HCT116 (cell line): Measurements from ENCODE around the gene SLC30A3. TPM values are rescaled to one million over a fixed set of nuclear protein-coding genes. Genes with fewer than 3 reads are reported as not detected.

Source experiments
- ATAC-seq: fragments of 200-7000 bp; cut with Tn5 transposase; 2 replicates; pipeline ENCODE4 v1.9.1; 2020; ENCODE audit warnings: mild to moderate bottlenecking, moderate library complexity
- BruUV-seq: library from RNA; stranded (reverse); fragments of 400-500 nt; replicated peaks from 2 replicates; lab custom pipeline; 2021; lab: Mats Ljungman, UMichigan
- CTCF ChIA-PET: fragments of 300-600 bp; sonication (Branson Sonifier 250); formaldehyde crosslinking; loops from one replicate; lab custom pipeline; 2021; ENCODE audit warnings: antibody characterized with exemption; lab: Charles Lee
- POLR2A ChIA-PET: fragments of 300-600, 350-600 bp; sonication (Branson Sonifier 250); formaldehyde crosslinking; loops from one replicate; lab custom pipeline; 2021; ENCODE audit warnings: antibody characterized with exemption; lab: Charles Lee
- RAD21 ChIA-PET, 2 experiments: fragments of 300-600 bp; sonication (Branson Sonifier 250); formaldehyde crosslinking; loops; one replicate each; lab custom pipeline; 2023; ENCODE audit warnings: low total read pairs in 2 of 2; ENCODE audit not compliant: uncharacterized antibody in 2 of 2, unreplicated experiment in 2 of 2, low non-redundant PET in 1 of 2; lab: Charles Lee
- DNase-seq: peaks from one replicate; pipeline ENCODE4 v3.0.0-alpha.2; 2010; ENCODE audit warnings: low read depth, low spot score
- H2AFZ ChIP-seq: fragments of 200-600 bp; shearing (Covaris generic), sonication (generic); 2 replicates; pipeline ENCODE4 v1.6.1; 2017; ENCODE audit warnings: low read depth, mixed run types, mixed read lengths, antibody characterized with exemption, low read length; ENCODE audit not compliant: poor library complexity, severe bottlenecking
- H3K27ac ChIP-seq: 2 replicates; pipeline ENCODE4 v1.5.1; 2012; ENCODE audit warnings: low read depth, low read length
- H3K27me3 ChIP-seq: fragments of 200-600 bp; sonication (generic); 2 replicates; pipeline ENCODE4 v1.6.1; 2016; ENCODE audit warnings: mixed run types, low read length, mixed read lengths; ENCODE audit not compliant: insufficient read depth
- H3K36me3 ChIP-seq, 2 experiments: fragments of 200-500 bp in 1 of 2; fragments of 200-600 bp in 1 of 2; sonication (Bioruptor generic) in 1 of 2; sonication (generic) in 1 of 2; 2 replicates each; pipeline versions ENCODE4 v1.5.1 to v1.6.1; 2014 to 2016; ENCODE audit warnings: low read length in 2 of 2, inconsistent platforms in 1 of 2, mixed read lengths in 1 of 2, mixed run types in 1 of 2; ENCODE audit not compliant: insufficient read depth in 2 of 2, control insufficient read depth in 1 of 2
- H3K4me1 ChIP-seq, 2 experiments: fragments of 200-600 bp in 1 of 2; sonication (generic) in 1 of 2; 2 replicates each; pipeline versions ENCODE4 v1.5.1 to v1.6.1; 2012 to 2017; ENCODE audit warnings: low read length in 2 of 2, inconsistent platforms in 1 of 2, mild to moderate bottlenecking in 1 of 2, mixed read lengths in 1 of 2, mixed run types in 1 of 2, moderate library complexity in 1 of 2; ENCODE audit not compliant: insufficient read depth in 2 of 2, control insufficient read depth in 1 of 2
- H3K4me2 ChIP-seq: fragments of 200-600 bp; sonication (generic); 2 replicates; pipeline ENCODE4 v1.6.1; 2017; ENCODE audit warnings: mixed run types, low read length, mixed read lengths
- H3K4me3 ChIP-seq, 2 experiments: fragments of 200-600 bp in 1 of 2; sonication (generic) in 1 of 2; replicated peaks in 1 of 2; 2 replicates each; pipeline ENCODE4 v1.5.1; 2011 to 2016; ENCODE audit warnings: low read length in 2 of 2, control low read depth in 1 of 2, low read depth in 1 of 2, mild to moderate bottlenecking in 1 of 2, mixed read lengths in 1 of 2, mixed run types in 1 of 2
- H3K79me2 ChIP-seq: fragments of 200-600 bp; sonication (generic); 2 replicates; pipeline ENCODE4 v1.6.1; 2017; ENCODE audit warnings: mild to moderate bottlenecking, mixed run types, low read length, moderate library complexity, mixed read lengths; ENCODE audit not compliant: insufficient read depth
- H3K9ac ChIP-seq: fragments of 200-600 bp; sonication (generic); 2 replicates; pipeline ENCODE4 v1.6.1; 2016; ENCODE audit warnings: low read length, mixed read lengths
- H3K9me2 ChIP-seq: fragments of 200-600 bp; sonication (generic), shearing (Covaris generic); 2 replicates; pipeline ENCODE4 v1.6.1; 2017; ENCODE audit warnings: mixed run types, mild to moderate bottlenecking, moderate library complexity; ENCODE audit not compliant: insufficient read depth
- H3K9me3 ChIP-seq, 2 experiments: fragments of 200-500 bp in 1 of 2; fragments of 200-600 bp in 1 of 2; sonication (Bioruptor generic) in 1 of 2; sonication (generic) in 1 of 2; 2 replicates each; pipeline ENCODE4 v1.6.1; 2014 to 2017; ENCODE audit warnings: low read length in 2 of 2, mixed read lengths in 2 of 2, inconsistent platforms in 1 of 2, low read depth in 1 of 2, mild to moderate bottlenecking in 1 of 2, mixed run types in 1 of 2, moderate library complexity in 1 of 2; ENCODE audit not compliant: control insufficient read depth in 1 of 2, insufficient read depth in 1 of 2
- H4K20me1 ChIP-seq: fragments of 200-600 bp; sonication (generic), shearing (Covaris generic); 2 replicates; pipeline ENCODE4 v1.6.1; 2017; ENCODE audit warnings: mixed run types, mild to moderate bottlenecking, moderate library complexity; ENCODE audit not compliant: insufficient read depth
- ATF3 ChIP-seq: IDR thresholded peaks from 2 replicates; pipeline ENCODE4 v1.6.1; 2012
- CBX3 ChIP-seq: IDR thresholded peaks from 2 replicates; pipeline ENCODE4 v1.6.1; 2012; ENCODE audit warnings: low read depth
- CEBPB ChIP-seq: IDR thresholded peaks from 2 replicates; pipeline ENCODE4 v1.6.1; 2012; ENCODE audit warnings: low read depth
- EZH2 ChIP-seq: fragments of 200-600 bp; sonication (generic); IDR thresholded peaks from 2 replicates; pipeline ENCODE4 v1.6.1; 2017; ENCODE audit warnings: antibody characterized with exemption, mixed run types
- FOSL1 ChIP-seq: IDR thresholded peaks from 2 replicates; pipeline ENCODE4 v1.6.1; 2012; ENCODE audit warnings: low read depth
- JUND ChIP-seq: IDR thresholded peaks from 2 replicates; pipeline ENCODE4 v1.6.1; 2012
- POLR2A ChIP-seq: IDR thresholded peaks from 2 replicates; pipeline ENCODE4 v1.7.0; 2011; ENCODE audit warnings: borderline replicate concordance; ENCODE audit not compliant: insufficient read depth, insufficient read length; ENCODE audit errors: extremely low read depth
- POLR2AphosphoS5 ChIP-seq: IDR thresholded peaks from 2 replicates; pipeline ENCODE4 v1.6.1; 2011; ENCODE audit warnings: mild to moderate bottlenecking, low read depth, low read length, moderate library complexity
- SP1 ChIP-seq: IDR thresholded peaks from 2 replicates; pipeline ENCODE4 v1.6.1; 2012; ENCODE audit warnings: low read depth
- SRF ChIP-seq: IDR thresholded peaks from 2 replicates; pipeline ENCODE4 v1.6.1; 2012; ENCODE audit warnings: low read depth
- ZBTB33 ChIP-seq: IDR thresholded peaks from 2 replicates; pipeline ENCODE4 v1.6.1; 2011; ENCODE audit warnings: mild to moderate bottlenecking, low read length, moderate library complexity; ENCODE audit not compliant: insufficient replicate concordance; ENCODE audit errors: extremely low read depth
- ZFX ChIP-seq: fragments of 450-650 bp; IDR thresholded peaks from 2 replicates; pipeline ENCODE4 v1.6.1; 2017
- ZNF274 ChIP-seq: fragments of 200-500 bp; sonication (Bioruptor generic); IDR thresholded peaks from 2 replicates; pipeline ENCODE4 v1.6.1; 2014; ENCODE audit warnings: mild to moderate bottlenecking, low read depth, low read length, inconsistent platforms
- intact Hi-C: fragments of 100-400 bp; cut with micrococcal nuclease; formaldehyde crosslinking; loops from 2 replicates; pipeline ENCODE4 v1.10.0; 2022
- total RNA-seq: library from RNA; stranded (reverse); gene quantifications from one replicate; pipeline ENCODE4 v1.2.1, GENCODE V29; 2021; ENCODE audit not compliant: unreplicated experiment
- TF ChIP-seq, protein P1 (sequence below): IDR thresholded peaks from 2 replicates; pipeline ENCODE4 v1.6.1; 2012; ENCODE audit warnings: low read depth

Gene SLC30A3
- total RNA-seq, 1 experiment from 2014 or later: 20.5 TPM

- no peak within 1 kb of the TSS for H3K27ac ChIP-seq
- ChIA-PET CTCF (interaction anchor here (1.1 kb wide), 1 partner anchor 10 kb away, joined by 4 read pairs; no protein-coding TSS in a partner anchor), RAD21 (no interaction called here), POLR2A (no interaction called here)
- no peaks in the 10 kb centered on the region for H3K27me3 ChIP-seq
- H3K9me2 ChIP-seq: no peaks in the 10 kb centered on the region
- H4K20me1 ChIP-seq: no peaks in the 10 kb centered on the region
- ATAC-seq (no peak), DNase-seq (no peak)
- intact Hi-C loops: no loop called here
- H3K79me2 ChIP-seq: no peaks in the 10 kb centered on the region
- TF ChIP-seq ZBTB33 (no peak), ATF3 (no peak), CEBPB (no peak), SP1 (no peak), ZNF274 (no peak), POLR2AphosphoS5 (no peak), FOSL1 (no peak), JUND (no peak), CBX3 (no peak), EZH2 (no peak), POLR2A (no peak), ZFX (no peak), SRF (no peak)
- TF ChIP-seq, protein P1, sequence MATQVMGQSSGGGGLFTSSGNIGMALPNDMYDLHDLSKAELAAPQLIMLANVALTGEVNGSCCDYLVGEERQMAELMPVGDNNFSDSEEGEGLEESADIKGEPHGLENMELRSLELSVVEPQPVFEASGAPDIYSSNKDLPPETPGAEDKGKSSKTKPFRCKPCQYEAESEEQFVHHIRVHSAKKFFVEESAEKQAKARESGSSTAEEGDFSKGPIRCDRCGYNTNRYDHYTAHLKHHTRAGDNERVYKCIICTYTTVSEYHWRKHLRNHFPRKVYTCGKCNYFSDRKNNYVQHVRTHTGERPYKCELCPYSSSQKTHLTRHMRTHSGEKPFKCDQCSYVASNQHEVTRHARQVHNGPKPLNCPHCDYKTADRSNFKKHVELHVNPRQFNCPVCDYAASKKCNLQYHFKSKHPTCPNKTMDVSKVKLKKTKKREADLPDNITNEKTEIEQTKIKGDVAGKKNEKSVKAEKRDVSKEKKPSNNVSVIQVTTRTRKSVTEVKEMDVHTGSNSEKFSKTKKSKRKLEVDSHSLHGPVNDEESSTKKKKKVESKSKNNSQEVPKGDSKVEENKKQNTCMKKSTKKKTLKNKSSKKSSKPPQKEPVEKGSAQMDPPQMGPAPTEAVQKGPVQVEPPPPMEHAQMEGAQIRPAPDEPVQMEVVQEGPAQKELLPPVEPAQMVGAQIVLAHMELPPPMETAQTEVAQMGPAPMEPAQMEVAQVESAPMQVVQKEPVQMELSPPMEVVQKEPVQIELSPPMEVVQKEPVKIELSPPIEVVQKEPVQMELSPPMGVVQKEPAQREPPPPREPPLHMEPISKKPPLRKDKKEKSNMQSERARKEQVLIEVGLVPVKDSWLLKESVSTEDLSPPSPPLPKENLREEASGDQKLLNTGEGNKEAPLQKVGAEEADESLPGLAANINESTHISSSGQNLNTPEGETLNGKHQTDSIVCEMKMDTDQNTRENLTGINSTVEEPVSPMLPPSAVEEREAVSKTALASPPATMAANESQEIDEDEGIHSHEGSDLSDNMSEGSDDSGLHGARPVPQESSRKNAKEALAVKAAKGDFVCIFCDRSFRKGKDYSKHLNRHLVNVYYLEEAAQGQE: no peak
- no peaks in the 10 kb centered on the region for H3K36me3 ChIP-seq
- H3K9ac ChIP-seq: no peak within 1 kb of the TSS
- no peaks in the 10 kb centered on the region for H3K9me3 ChIP-seq
- BruUV-seq: no TSS peak
- no peak within 1 kb of the TSS for H3K4me3 ChIP-seq
- H2AFZ ChIP-seq: no peak within 1 kb of the TSS
- no peak within 1 kb of the TSS for H3K4me2 ChIP-seq
- peaks cover 2 to 9% of the 10 kb centered on the region in 2 experiments; a peak in 2 of 4 replicates for H3K4me1 ChIP-seq
Observed at GRCh38 chr2:27275211-27276150, 12.6 kb upstream of the SLC30A3 start, which contains the start of gene DNAJC5G. Gene DNAJC5G, plus strand, starts transcription at chr2:27275433. Its CDS starts 1,296 bp downstream, at chr2:27276729.
